Adrenal gland (tissue), 5 donors: Measurements from ENCODE around the gene ERC1.

Source experiments
- CTCF ChIP-seq, 6 experiments: fragments of 450-650 bp in 4 of 6; fragments of 200-600 bp in 2 of 6; sonication (generic) in 1 of 6; IDR thresholded peaks; 1 replicate in 5 of 6; 2 replicates in 1 of 6; pipeline versions ENCODE4 v1.5.1 to v1.8.0; 2016 to 2021; ENCODE audit warnings: antibody characterized with exemption in 6 of 6, mild to moderate bottlenecking in 2 of 6, moderate library complexity in 1 of 6
- POLR2A ChIP-seq, 2 donors: fragments of 450-650 bp; IDR thresholded peaks; one replicate each; pipeline ENCODE4 v1.6.1; 2017; ENCODE audit warnings: antibody characterized with exemption in 2 of 2, mild to moderate bottlenecking in 2 of 2, moderate library complexity in 1 of 2
- donor health status: DM: no; HTN: no; CAD: no.

DNA sequence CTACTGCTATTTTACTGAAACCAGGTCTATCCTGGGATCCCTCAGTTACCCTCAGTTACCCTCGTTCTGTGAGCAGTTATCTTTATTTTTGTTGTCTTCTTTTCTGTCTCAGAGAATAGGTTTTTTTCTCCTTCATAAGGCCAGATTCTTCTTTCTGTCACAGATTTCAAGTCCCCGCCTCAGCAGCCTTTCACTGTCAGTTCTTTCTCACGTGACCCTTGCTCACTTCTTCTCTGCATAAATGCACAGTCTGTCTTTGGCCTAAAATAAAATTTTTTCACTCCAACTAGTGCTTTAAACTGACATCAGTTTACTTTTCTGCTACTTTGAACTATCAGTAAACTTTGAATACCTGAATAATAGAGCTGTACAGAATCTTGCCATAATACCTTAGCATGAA, 299.7 kb downstream of the ERC1 start:
- TF ChIP-seq CTCF (IDR thresholded peaks at IDR 0.05) (no peak), POLR2A (IDR thresholded peaks at IDR 0.05) (no peak)
